HG03064 (cell line): ENCODE data around the gene SNX30.
A peak's percentile ranks its signal among the peaks of the same experiment; 100 is the strongest.

Experiments used
- ATAC-seq: cut with Tn5 transposase; IDR thresholded peaks from one replicate; pipeline ENCODE4 v1.9.1; 2021; ENCODE audit warnings: low read depth; ENCODE audit not compliant: unreplicated experiment

The SNX30 gene

GRCh38 chr9:112751056-112751795 lies 666 bp downstream of the SNX30 start:
- peak; percentile 33 for ATAC-seq

- ATAC-seq = no peak
Observed at GRCh38 chr9:112752334-112753125, 2.0 kb downstream of the SNX30 start.

GRCh38 chr9:112753725-112754124 lies 3.2 kb downstream of the SNX30 start:
- no peak for ATAC-seq

- ATAC-seq = no peak
Observed at GRCh38 chr9:112754578-112754977, 4.0 kb downstream of the SNX30 start.

GRCh38 chr9:112755016-112755427 lies 4.5 kb downstream of the SNX30 start:
- ATAC-seq = no peak

GRCh38 chr9:112755675-112756074 lies 5.1 kb downstream of the SNX30 start:
- no peak for ATAC-seq

GRCh38 chr9:112757282-112757883 lies 6.8 kb downstream of the SNX30 start:
- ATAC-seq = no peak

GRCh38 chr9:112757940-112758339 lies 7.4 kb downstream of the SNX30 start:
- ATAC-seq = no peak

- ATAC-seq = no peak
Observed at GRCh38 chr9:112760821-112761220, 10.3 kb downstream of the SNX30 start.

GRCh38 chr9:112761912-112762655 lies 11.5 kb downstream of the SNX30 start:
- ATAC-seq = no peak

- no peak for ATAC-seq
Observed at GRCh38 chr9:112762726-112763518, 12.4 kb downstream of the SNX30 start.

GRCh38 chr9:112764344-112764743 lies 13.8 kb downstream of the SNX30 start:
- ATAC-seq = no peak

- ATAC-seq = no peak
Observed at GRCh38 chr9:112764837-112765236, 14.3 kb downstream of the SNX30 start.

GRCh38 chr9:112765281-112765680 lies 14.7 kb downstream of the SNX30 start:
- ATAC-seq = no peak

GRCh38 chr9:112771359-112772214 lies 21.0 kb downstream of the SNX30 start:
- no peak for ATAC-seq

- no peak for ATAC-seq
Observed at GRCh38 chr9:112772215-112772509, 21.6 kb downstream of the SNX30 start.

GRCh38 chr9:112772551-112772950 lies 22.0 kb downstream of the SNX30 start:
- no peak for ATAC-seq

GRCh38 chr9:112774006-112774996 lies 23.7 kb downstream of the SNX30 start:
- peak; percentile 51 for ATAC-seq
